K562 (cell line): Measurements from ENCODE around the gene C10orf95. TPM values are rescaled to one million over a fixed set of nuclear protein-coding genes. Genes with fewer than 3 reads are reported as not detected.
"Not testable (repeated sequence)": the region's sequence is repeated elsewhere in the genome, so short reads cannot be mapped to it uniquely, and the experiment has no call there.

Experiments used
- ATAC-seq: fragments of 200-7000 bp; cut with Tn5 transposase; 3 replicates; pipeline ENCODE4 v1.9.1; 2020; ENCODE audit warnings: moderate library complexity
- BruUV-seq: library from RNA; stranded (reverse); fragments of 400-500 nt; replicated peaks from 2 replicates; lab custom pipeline; 2021; lab: Mats Ljungman, UMichigan
- CTCF ChIA-PET: fragments of 300-600 bp; formaldehyde crosslinking; extraction: SDS; loops from one replicate; lab custom pipeline; 2021; ENCODE audit warnings: low intra/inter-chr PET ratio; lab: Yijun Ruan, JAX
- POLR2A ChIA-PET: fragments of 300-600, 350-650 bp; sonication (Branson Sonifier 250); formaldehyde crosslinking; extraction: SDS; loops from one replicate; lab custom pipeline; 2021; ENCODE audit warnings: antibody characterized with exemption, inconsistent platforms; lab: Yijun Ruan, JAX
- DNase-seq, 4 experiments: peaks; one replicate each; pipeline versions ENCODE4 v3.0.0 to v3.0.0-alpha.2; 2011 to 2018; ENCODE audit warnings: low spot score in 3 of 4, mixed read lengths in 3 of 4; ENCODE audit errors: extremely low read depth in 1 of 4
- FAIRE-seq: peaks from 2 replicates; lab custom pipeline; 2011; peaks lifted over from hg19 to GRCh38; lab: Jason Lieb, UNC
- H2AFZ ChIP-seq: 2 replicates; pipeline ENCODE4 v1.6.0; 2011; ENCODE audit warnings: low read depth, low read length, control low read depth, inconsistent platforms
- H3K27ac ChIP-seq: fragments of 200-600 bp; 3 replicates; pipeline ENCODE4 v1.8.0; 2011; ENCODE audit warnings: low read depth, mild to moderate bottlenecking, control low read depth, inconsistent platforms, low read length, moderate library complexity, mixed read lengths; ENCODE audit errors: extremely low read depth
- H3K27me3 ChIP-seq, 2 experiments: fragments of 300-600 bp in 1 of 2; 2 replicates in 1 of 2; 3 replicates in 1 of 2; pipeline versions ENCODE4 v1.6.0 to v1.8.0; 2011; ENCODE audit warnings: inconsistent platforms in 2 of 2, low read length in 2 of 2, mild to moderate bottlenecking in 1 of 2, mixed read lengths in 1 of 2, moderate library complexity in 1 of 2; ENCODE audit not compliant: control insufficient read depth in 2 of 2, insufficient read depth in 2 of 2
- H3K36me3 ChIP-seq: fragments of 300-600 bp; 3 replicates; pipeline ENCODE4 v1.8.0; 2011; ENCODE audit warnings: mild to moderate bottlenecking, low read length, inconsistent platforms; ENCODE audit not compliant: control insufficient read depth, insufficient read depth
- H3K4me1 ChIP-seq, 2 experiments: fragments of 200-600 bp in 1 of 2; replicated peaks in 1 of 2; 2 replicates in 1 of 2; 3 replicates in 1 of 2; pipeline versions ENCODE4 v1.5.1 to v1.8.0; 2011; ENCODE audit warnings: inconsistent platforms in 2 of 2, low read length in 2 of 2, mild to moderate bottlenecking in 1 of 2, mixed read lengths in 1 of 2, moderate library complexity in 1 of 2; ENCODE audit not compliant: control insufficient read depth in 2 of 2, insufficient read depth in 2 of 2
- H3K4me2 ChIP-seq: 2 replicates; pipeline ENCODE4 v1.6.1; 2011; ENCODE audit warnings: low read length, control low read depth, inconsistent platforms, mixed read lengths; ENCODE audit not compliant: insufficient read depth
- H3K4me3 ChIP-seq: fragments of 200-600 bp; sonication (generic), shearing (Covaris generic); 2 replicates; pipeline ENCODE4 v1.5.1; 2016; ENCODE audit warnings: control low read depth, inconsistent platforms
- H3K79me2 ChIP-seq: fragments of 200-600 bp; 3 replicates; pipeline ENCODE4 v1.8.0; 2011; ENCODE audit warnings: low read length, inconsistent platforms; ENCODE audit not compliant: control insufficient read depth, insufficient read depth
- H3K9ac ChIP-seq, 2 experiments: 2 replicates each; pipeline versions ENCODE4 v1.6.0 to v1.6.1; 2011; ENCODE audit warnings: low read depth in 2 of 2, low read length in 2 of 2, control low read depth in 1 of 2, inconsistent platforms in 1 of 2, mild to moderate bottlenecking in 1 of 2, mixed read lengths in 1 of 2; ENCODE audit not compliant: insufficient read depth in 1 of 2
- H3K9me1 ChIP-seq: one replicate; pipeline ENCODE4 v1.6.0; 2011; ENCODE audit warnings: inconsistent platforms, mild to moderate bottlenecking, low read length, moderate library complexity; ENCODE audit not compliant: control insufficient read depth, insufficient read depth
- H3K9me3 ChIP-seq: replicated peaks from 2 replicates; pipeline ENCODE4 v1.5.1; 2011; ENCODE audit warnings: low read depth, low read length, inconsistent platforms; ENCODE audit not compliant: control insufficient read depth, insufficient read depth
- H4K20me1 ChIP-seq: replicated peaks from 2 replicates; pipeline ENCODE4 v1.6.1; 2011; ENCODE audit warnings: low read length, inconsistent platforms, mixed read lengths; ENCODE audit not compliant: control insufficient read depth, insufficient read depth
- REST ChIP-seq, 2 experiments: fragments of 450-650 bp; formaldehyde crosslinking in 1 of 2; IDR thresholded peaks; 2 replicates each; pipeline versions ENCODE4 v1.4.0 to v1.6.1; 2014 to 2020; ENCODE audit warnings: mild to moderate bottlenecking in 2 of 2, borderline replicate concordance in 1 of 2, low read depth in 1 of 2
- YBX1 ChIP-seq: fragments of 450-650 bp; IDR thresholded peaks from 2 replicates; pipeline ENCODE4 v1.7.1; 2016; ENCODE audit warnings: mild to moderate bottlenecking
- ZNF3 ChIP-seq: fragments of 250-450 bp; sonication (Bioruptor Pico); IDR thresholded peaks from 2 replicates; pipeline ENCODE4 v1.5.0; 2021; ENCODE audit warnings: mild to moderate bottlenecking, moderate library complexity
- WGBS: fragments of 100-300 bp; shearing (Covaris generic); methylation state at CpG from one replicate; pipeline ENCODE4 v1.1.6; 2016; ENCODE audit warnings: low coverage, mixed read lengths; ENCODE audit not compliant: insufficient coverage; ENCODE audit errors: missing lambda C conversion rate; 5-methylcytosine and 5-hydroxymethylcytosine counted together
- in situ Hi-C: fragments of 300-500 bp; cut with MboI; formaldehyde crosslinking; loops from 4 replicates; pipeline ENCODE4 v1.15.0; 2018; ENCODE audit warnings: inconsistent platforms, mixed read lengths
- intact Hi-C: fragments of 100-400 bp; cut with micrococcal nuclease; formaldehyde crosslinking; loops from 2 replicates; pipeline ENCODE4 v1.14.2; 2022
- polyA plus RNA-seq, 8 experiments: library from polyadenylated mRNA; depleted of rRNA in 4 of 8; stranded (reverse) in 5 of 8; unstranded in 3 of 8; fragments of >200 nt; fragmentation: Nextera tagmentation in 2 of 8; fragmentation: Illumina TruSeq in 1 of 8; extraction: Ambion mirVana in 2 of 8; extraction: Trizol in 1 of 8; gene quantifications; 2 replicates each; pipeline versions ENCODE4 v1.2.1 to v1.2.3, GENCODE V29; 2011 to 2014; ENCODE audit warnings: inconsistent platforms in 1 of 8, missing spikeins in 1 of 8
- total RNA-seq, 7 experiments: library from RNA; depleted of rRNA in 6 of 7; stranded (reverse); fragments of >200 nt in 6 of 7; fragmentation: Illumina TruSeq in 2 of 7; extraction: Trizol in 2 of 7; gene quantifications; 2 replicates each; pipeline versions ENCODE4 v1.2.1 to v1.2.3, GENCODE V29; 2011 to 2021; ENCODE audit warnings: low replicate concordance in 1 of 7

Gene C10orf95
- total and polyA plus RNA-seq, 9 of the 15 experiments (the other 6 are each of a cell fraction or from before 2014, with no cell fraction given): 0.03 to 0.41 (median 0.17) TPM; not detected in 1

GRCh38 chr10:102451105-102451969 is at the start of gene C10orf95 (continued):
- TF ChIP-seq REST (IDR thresholded peaks at IDR 0.05; ENCODE audit: borderline replicate concordance) (peak; percentile 31; the same call in 1 of the 2 replicates), REST (CRISPR knock-in tag; IDR thresholded peaks at IDR 0.05; ENCODE audit: low read depth) (no peak), YBX1 (no peak), ZNF3 (CRISPR knock-in tag) (no peak)

- H3K9me3 ChIP-seq, H3K27me3 ChIP-seq, H2AFZ ChIP-seq, FAIRE-seq, H3K9me1 ChIP-seq, H3K4me3 ChIP-seq, H3K27ac ChIP-seq, DNase-seq, H3K9ac ChIP-seq, ATAC-seq, H3K4me2 ChIP-seq, BruUV-seq, H4K20me1 ChIP-seq: not testable (repeated sequence)
- in situ Hi-C loops: loop anchor here (5.0 to 25.0 kb wide), 2 partner anchors 87 to 663 kb away; partner anchors contain the start of gene KCNIP2
- intact Hi-C loops: loop anchor here (5.0 kb wide), 1 partner anchor 97 kb away; no protein-coding TSS in a partner anchor
- H3K79me2 ChIP-seq: peaks cover 78% of the 10 kb centered on the region
- H3K36me3 ChIP-seq: peaks cover 15% of the 10 kb centered on the region; the same call in 2 of the 3 replicates
- peaks cover 4 to 13% of the 10 kb centered on the region in 2 experiments; a peak in 4 of 5 replicates for H3K4me1 ChIP-seq
- WGBS: 84% methylated on average over 6 of the region's 13 CpGs
- POLR2A ChIA-PET: interaction anchor here (1.4 kb wide), 1 partner anchor 17 kb away, joined by 6 read pairs; no protein-coding TSS in a partner anchor
- CTCF ChIA-PET: interaction anchor here (0.6 kb wide), 1 partner anchor 286 kb away, joined by 3 read pairs; no protein-coding TSS in a partner anchor
These were observed 49.3 kb upstream of the C10orf95 start for GRCh38 chr10:102500686-102501085.
